ENCODE results near the gene SSRP1. TPM values are rescaled to one million over a fixed set of nuclear protein-coding genes. Genes with fewer than 3 reads are reported as not detected.

Gene SSRP1
- total RNA-seq, 4 donors from 2014 or later, result 29.4 to 115 (median 75.3) TPM

DNA sequence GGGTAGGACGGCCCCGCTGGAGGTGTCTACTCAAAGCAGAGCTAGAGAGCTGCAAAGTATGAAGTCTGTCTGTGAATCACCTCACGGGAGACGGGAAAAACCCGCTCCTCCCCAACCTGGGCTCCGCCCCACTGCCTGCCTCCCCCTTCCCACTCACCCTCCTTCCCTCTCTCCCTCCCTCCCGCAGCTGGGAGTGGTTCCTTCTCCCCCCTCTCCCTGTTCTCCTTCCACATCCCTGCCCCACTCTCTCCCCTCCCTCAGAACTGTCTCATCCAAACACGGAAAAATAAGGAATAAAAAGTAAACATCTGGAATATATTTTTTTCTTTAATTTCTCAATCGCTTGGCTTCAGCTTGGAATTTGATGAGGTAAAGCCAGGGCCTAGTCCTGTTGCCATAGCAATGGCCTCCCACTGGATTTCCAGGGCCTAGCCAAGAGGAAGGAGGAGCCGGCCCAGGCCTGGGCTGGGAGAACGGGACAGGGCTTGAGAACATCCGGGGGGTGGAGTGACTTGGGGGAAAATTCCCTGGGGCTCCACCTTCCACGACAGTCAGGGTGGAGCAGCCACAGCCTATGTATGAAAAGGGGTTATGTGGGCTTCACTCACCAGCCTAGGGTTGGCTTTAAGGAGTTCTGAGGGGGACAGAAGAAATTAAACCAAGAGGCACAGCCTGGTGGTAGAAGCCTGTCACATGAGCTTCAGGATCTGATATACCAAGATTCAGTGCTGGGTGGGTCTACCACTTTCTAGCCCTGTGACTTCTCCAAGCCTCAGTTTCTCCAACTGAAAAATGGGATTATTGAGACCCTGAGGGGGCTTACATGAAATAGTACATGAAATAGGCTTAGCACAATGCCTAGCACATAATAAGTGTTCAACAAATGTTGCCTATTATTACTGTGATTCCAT, 13.2 kb downstream of the SSRP1 start:
- Histone ChIP-seq H3K27me3 (no peaks in the 10 kb centered on the region), H3K4me1 (peaks cover 13 to 27% of the 10 kb centered on the region in 2 donors), H3K27ac (peak overlapping the region; percentile 95 to 98), H3K9me3 (no peaks in the 10 kb centered on the region), H3K4me3 (peak overlapping the region; percentile 65 to 97), H3K36me3 (no peaks in the 10 kb centered on the region)
- intact Hi-C loops (cut with DNase I; ENCODE audit: low total_unique reads), result no loop called here
- DNase-seq, result peak; percentile 94 to 96
- peak; percentile 45 to 61 for TF ChIP-seq POLR2A (IDR thresholded peaks at IDR 0.05)
- TF ChIP-seq, protein P1, sequence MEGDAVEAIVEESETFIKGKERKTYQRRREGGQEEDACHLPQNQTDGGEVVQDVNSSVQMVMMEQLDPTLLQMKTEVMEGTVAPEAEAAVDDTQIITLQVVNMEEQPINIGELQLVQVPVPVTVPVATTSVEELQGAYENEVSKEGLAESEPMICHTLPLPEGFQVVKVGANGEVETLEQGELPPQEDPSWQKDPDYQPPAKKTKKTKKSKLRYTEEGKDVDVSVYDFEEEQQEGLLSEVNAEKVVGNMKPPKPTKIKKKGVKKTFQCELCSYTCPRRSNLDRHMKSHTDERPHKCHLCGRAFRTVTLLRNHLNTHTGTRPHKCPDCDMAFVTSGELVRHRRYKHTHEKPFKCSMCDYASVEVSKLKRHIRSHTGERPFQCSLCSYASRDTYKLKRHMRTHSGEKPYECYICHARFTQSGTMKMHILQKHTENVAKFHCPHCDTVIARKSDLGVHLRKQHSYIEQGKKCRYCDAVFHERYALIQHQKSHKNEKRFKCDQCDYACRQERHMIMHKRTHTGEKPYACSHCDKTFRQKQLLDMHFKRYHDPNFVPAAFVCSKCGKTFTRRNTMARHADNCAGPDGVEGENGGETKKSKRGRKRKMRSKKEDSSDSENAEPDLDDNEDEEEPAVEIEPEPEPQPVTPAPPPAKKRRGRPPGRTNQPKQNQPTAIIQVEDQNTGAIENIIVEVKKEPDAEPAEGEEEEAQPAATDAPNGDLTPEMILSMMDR (IDR thresholded peaks at IDR 0.05), result peak in 1 of 4 experiments; percentile 2

DNA sequence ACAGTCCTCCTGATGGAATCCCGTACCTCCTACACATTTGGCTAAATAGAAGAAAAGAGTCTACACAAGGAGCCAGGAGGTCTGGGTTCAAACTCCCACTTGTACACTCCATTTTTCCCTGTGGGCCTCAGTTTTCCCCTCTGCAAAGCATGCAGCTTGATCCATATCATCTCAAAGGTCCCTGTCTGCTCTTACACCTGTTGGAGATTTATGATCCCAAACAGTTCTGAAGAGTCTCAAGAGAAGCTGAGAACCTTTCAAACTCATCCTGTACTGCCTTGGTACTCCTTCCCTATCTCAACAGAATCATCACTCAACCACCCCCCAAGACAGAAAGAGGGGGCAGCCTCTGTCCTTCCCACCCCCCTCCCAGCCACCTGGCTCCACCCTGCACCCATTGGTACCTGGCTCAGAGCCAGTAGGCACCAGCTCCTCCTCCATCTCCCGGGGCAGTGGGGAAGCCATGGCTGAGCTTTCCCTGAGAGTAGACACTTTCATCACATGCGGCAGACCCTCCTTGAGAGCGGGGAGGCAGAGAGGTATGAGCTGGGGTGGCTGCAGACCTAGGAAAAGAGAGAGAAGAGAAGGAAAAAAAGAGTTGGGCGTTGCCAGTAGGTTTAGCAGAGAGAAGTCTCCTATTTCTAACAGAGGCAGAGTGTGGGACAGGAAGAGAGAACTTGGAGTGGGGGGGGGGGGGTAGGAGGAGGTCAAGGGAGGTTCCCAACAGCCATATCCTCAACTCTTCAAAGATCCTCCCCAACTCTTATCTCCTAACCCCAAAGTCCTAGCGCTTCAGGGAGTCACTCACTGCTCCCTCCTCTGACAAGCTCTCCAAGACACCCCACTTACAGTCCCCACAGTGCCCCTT, 14.1 kb downstream of the SSRP1 start:
- H3K4me1 ChIP-seq, result peaks cover 13 to 31% of the 10 kb centered on the region in 2 donors
- no peaks in the 10 kb centered on the region for H3K27me3 ChIP-seq
- no peak for DNase-seq
- no peaks in the 10 kb centered on the region for H3K36me3 ChIP-seq
- intact Hi-C loops (cut with DNase I; ENCODE audit: low total_unique reads), result no loop called here
- H3K27ac ChIP-seq, result peak overlapping the region; percentile 95 to 98
- TF ChIP-seq POLR2A (IDR thresholded peaks at IDR 0.05), result no peak
- TF ChIP-seq, protein P1 (IDR thresholded peaks at IDR 0.05), result no peak
- no peaks in the 10 kb centered on the region for H3K9me3 ChIP-seq
- H3K4me3 ChIP-seq, result peak overlapping the region; percentile 37 to 65

DNA sequence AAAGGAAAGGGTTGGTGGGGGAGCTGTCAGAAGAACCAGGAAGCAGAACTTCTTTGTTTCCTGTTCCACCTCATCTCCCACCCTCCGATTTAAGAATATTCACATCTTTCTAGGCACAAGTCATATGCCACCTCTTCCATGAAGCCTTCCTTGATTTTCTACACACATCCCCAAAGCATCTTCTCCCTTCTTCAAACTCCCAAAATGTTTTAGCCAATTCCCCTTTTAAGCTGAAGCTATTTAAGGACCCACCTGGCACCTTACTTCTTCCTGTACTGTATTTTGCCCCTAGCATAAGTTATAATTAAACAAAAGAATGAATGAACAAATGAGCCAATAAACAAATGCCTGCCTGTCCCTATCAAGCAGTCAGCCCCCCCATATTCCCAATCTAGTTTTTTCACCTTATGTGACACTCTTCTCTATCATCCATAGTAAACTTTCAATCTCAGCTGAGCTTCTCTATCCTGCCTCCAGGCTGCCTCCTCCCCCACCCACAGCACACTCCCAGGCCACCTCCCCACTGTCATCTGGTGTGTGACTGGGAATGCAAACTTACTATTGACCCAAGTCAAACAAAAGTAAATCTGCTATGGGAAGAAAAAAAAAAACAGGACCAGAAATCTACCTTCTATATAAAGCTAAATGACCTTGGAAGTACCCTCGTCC, 14.8 kb downstream of the SSRP1 start:
- Histone ChIP-seq H3K36me3 (no peaks in the 10 kb centered on the region), H3K4me1 (peaks cover 13 to 24% of the 10 kb centered on the region in 2 donors), H3K27me3 (no peaks in the 10 kb centered on the region), H3K27ac (peak overlapping the region; percentile 95 to 98), H3K4me3 (peak overlapping the region; percentile 37 to 65), H3K9me3 (no peaks in the 10 kb centered on the region)
- intact Hi-C loops (cut with DNase I; ENCODE audit: low total_unique reads), result no loop called here
- no peak for DNase-seq
- no peak for TF ChIP-seq POLR2A (IDR thresholded peaks at IDR 0.05)
- TF ChIP-seq, protein P1 (IDR thresholded peaks at IDR 0.05), result no peak

DNA sequence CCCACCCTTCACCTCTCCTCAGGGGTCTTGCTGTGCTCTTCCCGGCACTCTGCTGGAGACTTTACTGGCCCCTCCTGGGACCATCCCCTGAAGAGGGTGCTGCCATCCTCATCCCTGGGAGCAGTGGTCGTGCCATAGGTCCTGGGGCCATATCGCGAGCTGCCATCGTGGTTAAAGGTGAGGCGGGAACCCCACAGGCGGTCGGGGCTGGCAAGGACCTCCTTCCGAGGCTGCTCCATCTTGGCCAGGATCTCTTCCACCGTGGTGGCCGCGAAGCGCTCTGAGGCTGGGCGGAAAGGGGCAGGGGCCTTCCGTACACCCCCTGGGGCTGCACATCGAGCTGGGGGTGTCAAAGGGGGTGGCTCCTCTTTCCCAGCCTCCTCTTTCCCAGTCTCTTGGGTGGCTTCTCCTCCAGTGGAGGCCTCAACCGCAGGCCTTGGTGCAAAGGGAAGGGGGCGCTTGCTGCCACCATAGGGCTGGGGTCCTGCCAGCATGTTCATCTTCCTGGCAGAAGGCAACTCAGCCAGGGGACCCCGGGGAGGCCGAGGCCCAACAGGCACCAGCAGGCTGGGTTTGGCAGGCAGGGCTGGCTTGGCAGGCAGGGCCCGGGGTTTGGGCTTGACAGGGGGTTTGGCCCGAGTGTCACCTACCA, 15.5 kb downstream of the SSRP1 start:
- no peak for DNase-seq
- intact Hi-C loops (cut with DNase I; ENCODE audit: low total_unique reads), result no loop called here
- TF ChIP-seq POLR2A (IDR thresholded peaks at IDR 0.05), result no peak
- TF ChIP-seq, protein P1 (IDR thresholded peaks at IDR 0.05), result no peak
- Histone ChIP-seq H3K9me3 (no peaks in the 10 kb centered on the region), H3K36me3 (no peaks in the 10 kb centered on the region), H3K27ac (peak overlapping the region; percentile 95 to 98), H3K4me1 (peaks cover 13 to 20% of the 10 kb centered on the region in 2 donors), H3K27me3 (no peaks in the 10 kb centered on the region), H3K4me3 (no peak overlapping the region)

All from uterus (tissue), 4 donors.